Kidney epithelial cell (primary cell): ENCODE measurements around the gene MAP1B. TPM values are rescaled to one million over a fixed set of nuclear protein-coding genes. Genes with fewer than 3 reads are reported as not detected.

Experiments
- DNase-seq: peaks from one replicate; pipeline ENCODE4 v3.0.0-alpha.2; 2010; ENCODE audit warnings: low read depth
- H3K27me3 ChIP-seq: 2 replicates; pipeline ENCODE4 v1.6.0; 2011; ENCODE audit warnings: low read length; ENCODE audit not compliant: control insufficient read depth, insufficient read depth
- H3K36me3 ChIP-seq: 2 replicates; pipeline ENCODE4 v1.5.1; 2011; ENCODE audit warnings: low read length; ENCODE audit not compliant: control insufficient read depth, insufficient read depth
- H3K4me3 ChIP-seq: 2 replicates; pipeline ENCODE4 v1.5.1; 2011; ENCODE audit warnings: low read depth, mild to moderate bottlenecking, control low read depth, low read length
- CTCF ChIP-seq: IDR thresholded peaks from 2 replicates; pipeline ENCODE4 v1.5.1; 2011; ENCODE audit warnings: mild to moderate bottlenecking, moderate library complexity, low read length, control low read depth, inconsistent platforms; ENCODE audit not compliant: insufficient read depth, poor library complexity, severe bottlenecking
- total RNA-seq: library from RNA; depleted of rRNA; stranded (reverse); fragments of >200 nt; gene quantifications from 2 replicates; pipeline ENCODE4 v1.2.3, GENCODE V29; 2015

The MAP1B gene
- total RNA-seq, 1 donor from 2014 or later, result 136 TPM

- Histone ChIP-seq H3K27me3 (no peaks in the 10 kb centered on the region), H3K36me3 (no peaks in the 10 kb centered on the region), H3K4me3 (no peak overlapping the region)
- no peak for DNase-seq
- TF ChIP-seq CTCF, result no peak
Observed at GRCh38 chr5:72255237-72255636, 148.0 kb downstream of the MAP1B start.

GRCh38 chr5:72255670-72256069 is 148.4 kb downstream of the MAP1B start:
- no peak for TF ChIP-seq CTCF
- DNase-seq, result no peak
- Histone ChIP-seq H3K36me3 (no peaks in the 10 kb centered on the region), H3K27me3 (no peaks in the 10 kb centered on the region), H3K4me3 (no peak overlapping the region)

DNA sequence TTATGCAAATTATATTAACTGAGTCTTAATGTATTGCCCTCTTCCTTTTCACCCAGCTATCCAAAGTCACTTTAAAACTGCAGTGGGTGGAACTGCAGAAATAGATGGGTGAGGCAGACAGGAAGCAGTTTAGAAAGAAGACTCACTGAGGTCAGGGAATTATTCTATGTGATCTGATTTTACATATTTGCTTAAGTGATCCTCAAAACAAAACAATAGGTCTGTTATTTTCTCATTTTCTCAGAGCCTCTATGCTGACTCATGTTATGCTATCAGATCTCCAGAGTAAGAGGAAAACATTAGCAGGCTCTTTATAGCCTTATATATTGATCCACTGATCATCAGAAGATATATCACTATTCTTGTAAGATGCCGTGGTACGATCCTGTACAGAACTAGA is 149.3 kb downstream of the MAP1B start:
- Histone ChIP-seq H3K27me3 (no peaks in the 10 kb centered on the region), H3K4me3 (no peak overlapping the region), H3K36me3 (no peaks in the 10 kb centered on the region)
- no peak for DNase-seq
- TF ChIP-seq CTCF, result no peak

Other genes starting within 250 kb of the MAP1B start
- 67.3 and 77.4 TPM in 2 replicates for gene MRPS27, start 212.8 kb downstream of the MAP1B start, total RNA-seq
- 10.5 and 11.7 TPM in 2 replicates for gene PTCD2, start 212.9 kb downstream of the MAP1B start, total RNA-seq